ENCODE results near the gene PES1. TPM values are rescaled to one million over a fixed set of nuclear protein-coding genes. Genes with fewer than 3 reads are reported as not detected.

PES1 gene
- total RNA-seq = 61.7 and 89.4 TPM in 2 replicates

GRCh38 chr22:30591588-30592359, at the start of gene PES1:
TSS of gene PES1 (minus strand) at chr22:30591910. CDS start at chr22:30591833, 77 bp downstream.

DNA sequence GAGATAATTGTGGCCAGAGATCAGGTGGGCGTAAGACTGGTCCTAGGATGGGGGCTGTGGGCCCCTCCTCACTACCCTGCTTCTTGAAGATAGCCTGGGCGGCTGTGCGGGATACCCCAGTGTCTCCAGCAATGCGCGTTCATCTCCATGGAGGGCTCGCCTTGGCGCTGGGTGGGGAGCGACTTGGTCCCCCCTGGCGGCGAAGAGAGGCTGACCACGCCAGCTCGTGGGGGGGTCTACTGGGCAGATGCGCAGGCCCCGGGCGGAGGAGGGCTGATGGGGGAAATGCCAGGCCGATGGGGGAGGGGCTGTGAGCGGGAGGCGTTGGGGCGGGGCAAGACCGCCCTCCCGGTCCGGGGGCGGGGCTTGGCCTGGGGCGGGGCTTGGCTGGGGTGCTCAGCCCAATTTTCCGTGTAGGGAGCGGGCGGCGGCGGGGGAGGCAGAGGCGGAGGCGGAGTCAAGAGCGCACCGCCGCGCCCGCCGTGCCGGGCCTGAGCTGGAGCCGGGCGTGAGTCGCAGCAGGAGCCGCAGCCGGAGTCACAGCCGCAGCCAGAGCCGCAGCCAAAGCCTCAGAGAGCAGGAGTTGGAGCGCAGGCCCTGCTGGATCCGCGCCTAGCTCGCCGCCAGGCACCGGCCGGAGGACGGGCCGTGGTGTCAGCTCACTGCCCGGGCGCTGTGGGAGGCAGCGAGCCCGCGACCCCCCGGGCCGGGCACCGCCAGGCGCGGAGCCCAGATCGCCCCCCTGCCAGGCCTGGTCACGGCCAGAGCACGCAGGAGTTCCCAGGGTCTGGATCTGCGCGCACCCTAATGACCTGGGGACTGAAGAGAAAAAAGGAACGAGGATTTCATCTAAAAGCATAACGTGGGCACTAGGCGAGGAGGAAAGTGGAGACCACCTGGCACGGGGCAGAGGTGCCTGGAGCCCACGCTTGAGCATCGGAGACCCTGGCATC, 43.8 kb upstream of the PES1 start, which contains the start of gene SLC35E4:
SLC35E4 (plus strand) TSS at position 509 of the 953 bp plus-strand sequence. CDS start 670 bp downstream, outside the sequence.

DNA sequence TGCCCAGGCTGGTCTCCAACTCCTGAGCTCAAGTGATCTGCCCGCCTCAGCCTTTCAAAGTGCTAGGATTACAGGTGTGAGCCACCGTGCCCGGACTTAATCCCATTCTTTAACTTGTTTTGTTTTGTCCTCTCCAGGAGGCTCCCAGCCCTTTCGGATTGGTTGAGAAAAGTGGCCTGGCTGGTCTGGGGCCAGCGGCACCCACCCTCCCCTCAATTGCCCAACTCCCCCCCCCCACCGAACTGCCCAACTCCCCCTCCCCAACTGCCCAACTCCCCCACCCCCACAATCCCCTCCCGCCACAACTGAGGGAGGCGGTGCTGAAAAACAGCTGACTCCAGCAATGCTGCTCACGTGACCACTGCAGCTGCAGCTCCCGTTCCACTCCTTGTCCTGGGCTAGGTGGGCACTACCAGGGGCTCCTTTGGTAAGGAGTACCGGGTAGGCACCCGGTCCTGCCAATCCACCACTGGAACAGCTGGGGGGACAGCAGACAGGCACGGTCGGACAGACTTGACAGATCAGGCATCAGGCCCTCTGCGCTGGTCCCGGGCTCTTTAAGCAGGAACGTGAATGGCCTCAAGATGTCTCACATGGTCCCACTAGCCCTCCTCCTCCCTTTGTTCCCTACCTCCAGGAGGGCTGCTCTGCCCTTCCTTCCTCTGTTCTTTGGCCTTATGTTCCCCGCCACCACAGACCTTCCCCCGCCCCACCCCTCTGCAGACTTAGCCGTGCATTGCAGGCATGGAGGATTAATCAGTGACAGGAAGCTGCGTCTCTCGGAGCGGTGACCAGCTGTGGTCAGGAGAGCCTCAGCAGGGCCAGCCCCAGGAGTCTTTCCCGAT, 15.0 kb upstream of the PES1 start, which contains the start of gene TCN2:
TCN2 (plus strand) TSS at position 720 of the 845 bp plus-strand sequence. CDS start 158 bp downstream, outside the sequence.

DNA sequence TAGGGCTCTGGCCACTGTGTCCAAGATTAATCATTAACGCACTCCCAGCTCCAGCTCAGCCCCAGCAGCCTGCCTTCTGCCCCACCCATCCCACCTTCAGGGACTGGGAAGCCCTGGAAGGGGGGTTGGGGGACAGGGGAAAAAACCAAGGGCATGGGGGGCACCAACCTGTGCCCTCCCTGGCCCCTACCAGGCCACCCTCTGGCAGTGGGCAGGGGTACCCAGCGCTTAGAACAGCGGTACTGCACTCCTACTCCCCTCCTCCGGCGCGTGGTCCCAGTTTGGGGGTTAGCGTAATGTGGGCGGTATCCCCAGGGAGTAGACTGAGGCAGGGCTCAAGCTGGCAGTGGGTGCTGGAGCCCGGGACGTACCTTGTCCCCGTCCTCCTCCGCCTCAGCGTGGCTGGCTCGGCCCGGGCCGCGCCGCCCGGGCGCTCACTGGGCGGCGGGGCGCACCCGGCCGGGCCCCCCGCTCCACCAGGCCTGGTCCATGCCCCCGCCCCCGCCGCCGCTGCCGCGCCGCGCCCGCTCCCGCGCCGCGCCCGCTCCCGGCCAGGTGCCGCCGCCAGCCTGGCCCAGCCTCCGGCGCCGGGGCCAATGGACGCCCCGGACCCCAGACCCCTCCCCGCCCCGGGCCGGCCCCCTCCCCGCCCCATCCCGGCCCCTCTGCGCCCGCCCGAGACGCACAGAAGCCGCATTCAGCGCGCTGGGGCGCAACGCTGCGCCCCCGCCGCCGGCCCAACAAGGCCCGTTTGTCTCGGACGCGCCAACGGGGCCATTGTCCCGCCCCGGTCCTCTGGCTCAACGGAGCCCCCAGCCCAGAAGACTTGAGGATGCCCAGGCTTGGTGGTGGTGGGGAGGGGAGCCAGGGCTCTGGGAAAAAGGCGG, 17.4 kb downstream of the PES1 start, which contains the start of gene GAL3ST1:
GAL3ST1 (minus strand) TSS at position 571 of the 887 bp plus-strand sequence. CDS start 17,273 bp downstream, outside the sequence.

GRCh38 chr22:30546616-30547015, 45.1 kb downstream of the PES1 start, which contains the start of gene SEC14L6:
TSS of gene SEC14L6 (minus strand) at chr22:30546741. CDS start at chr22:30546682, 59 bp downstream.

Other genes with a start within 250 kb of the PES1 start
- gene SF3A1, start 235.0 kb downstream of the PES1 start, total RNA-seq = 17.6 and 28.1 TPM in 2 replicates
- gene CCDC157, start 234.9 kb downstream of the PES1 start, total RNA-seq = 0.47 and 2.5 TPM in 2 replicates
- gene RNF215, start 204.5 kb downstream of the PES1 start, total RNA-seq = 8.8 and 12.7 TPM in 2 replicates
- 76.5 and 108 TPM in 2 replicates for gene SEC14L2, start 194.9 kb downstream of the PES1 start, total RNA-seq
- gene MTFP1, start 166.1 kb downstream of the PES1 start, total RNA-seq = 20.7 and 61.8 TPM in 2 replicates
- gene SEC14L3, start 119.9 kb downstream of the PES1 start, total RNA-seq = not detected in 2 replicates
- not detected in 2 replicates for gene SEC14L4, start 86.2 kb downstream of the PES1 start, total RNA-seq
- not detected in 2 replicates for gene SEC14L6, start 45.2 kb downstream of the PES1 start, total RNA-seq
- not detected in 2 replicates for gene GAL3ST1, start 17.2 kb downstream of the PES1 start, total RNA-seq
- gene TCN2, start 15.3 kb upstream of the PES1 start, total RNA-seq = 1.1 and 1.6 TPM in 2 replicates
- 8.7 and 10.4 TPM in 2 replicates for gene SLC35E4, start 43.9 kb upstream of the PES1 start, total RNA-seq
- gene DUSP18, start 76.0 kb upstream of the PES1 start, total RNA-seq = 4.1 and 7.4 TPM in 2 replicates
- gene OSBP2, start 103.0 kb upstream of the PES1 start, total RNA-seq = 9.0 and 18.6 TPM in 2 replicates